ENCODE measurements around the gene NDUFS1.
"Not testable (repeated sequence)": the region's sequence is repeated elsewhere in the genome, so short reads cannot be mapped to it uniquely, and the experiment has no call there.

NDUFS1 gene

DNA sequence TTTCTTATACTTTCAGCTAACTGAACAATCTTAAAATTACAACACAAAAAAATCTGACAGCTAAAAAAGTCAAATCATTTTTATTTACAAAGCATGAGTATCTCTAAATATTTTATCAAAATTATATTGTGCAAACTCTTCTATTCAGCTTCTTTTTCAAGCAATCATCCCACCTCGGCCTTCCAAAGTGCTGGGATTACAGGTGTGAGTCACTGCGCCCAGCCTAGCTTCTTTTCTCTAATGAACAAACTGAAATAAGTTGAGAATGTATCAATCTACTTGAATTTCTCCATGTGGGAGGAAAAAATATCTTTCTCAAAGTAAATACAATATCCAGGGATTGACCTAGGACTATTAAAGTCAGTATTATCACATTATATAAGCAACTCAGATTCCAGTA, 14.9 kb downstream of the NDUFS1 start:
- ATAC-seq: no peak
- Mint-ChIP-seq H3K4me1 (no peaks in the 10 kb centered on the region), H3K9me3 (no peaks in the 10 kb centered on the region), H3K27ac (no peak overlapping the region), H3K4me3 (no peak overlapping the region), H3K27me3 (no peaks in the 10 kb centered on the region)
- DNase-seq: no peak

DNA sequence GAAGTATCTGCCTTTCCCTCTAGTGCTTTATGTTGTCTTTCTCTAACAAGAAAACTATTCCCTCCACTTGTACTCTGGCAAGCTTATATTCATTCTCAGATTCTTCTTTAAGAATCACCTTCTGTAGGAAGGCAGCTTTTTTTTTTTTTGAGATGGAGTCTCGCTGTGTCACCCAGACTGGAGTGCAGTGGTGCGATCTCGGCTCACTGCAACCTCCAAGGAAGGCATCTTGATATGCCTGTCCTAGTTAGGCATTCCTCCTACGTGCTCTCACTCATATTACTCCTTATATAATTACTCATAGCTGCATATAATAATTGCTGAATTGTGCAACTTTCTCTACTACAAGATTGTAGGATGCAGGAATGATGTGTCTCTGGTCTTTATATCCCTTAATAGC, 15.8 kb downstream of the NDUFS1 start:
- Mint-ChIP-seq H3K4me1 (no peaks in the 10 kb centered on the region), H3K4me3 (no peak overlapping the region), H3K27me3 (no peaks in the 10 kb centered on the region), H3K9me3 (no peaks in the 10 kb centered on the region), H3K27ac (peak overlapping the region in 1 of 2 donors; percentile 7)
- DNase-seq (no peak), ATAC-seq (no peak)

DNA sequence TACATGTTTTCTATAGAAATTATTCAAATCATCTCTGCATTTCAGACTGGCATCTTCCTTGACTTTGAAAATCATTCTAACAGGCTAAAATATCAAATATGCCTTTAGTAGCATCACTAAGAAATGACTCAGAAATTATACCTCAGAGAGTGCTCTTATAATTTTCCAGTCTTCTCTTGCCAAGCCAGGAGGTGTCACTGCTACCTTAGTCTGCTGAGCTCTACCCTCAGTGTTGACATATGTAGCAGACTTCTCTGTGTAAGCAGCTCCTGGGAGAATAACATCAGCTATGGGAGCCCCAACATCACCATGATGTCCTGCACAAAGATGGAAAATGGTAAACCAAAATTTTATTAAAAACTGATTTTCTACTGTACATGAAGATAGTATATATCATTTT, 31.6 kb downstream of the NDUFS1 start:
- no peaks in the 10 kb centered on the region for H3K9me3 Mint-ChIP-seq
- H3K27me3 Mint-ChIP-seq: no peaks in the 10 kb centered on the region
- no peaks in the 10 kb centered on the region for H3K4me1 Mint-ChIP-seq
- no peak overlapping the region for H3K4me3 Mint-ChIP-seq
- no peak for DNase-seq
- ATAC-seq: no peak
- no peak overlapping the region for H3K27ac Mint-ChIP-seq

DNA sequence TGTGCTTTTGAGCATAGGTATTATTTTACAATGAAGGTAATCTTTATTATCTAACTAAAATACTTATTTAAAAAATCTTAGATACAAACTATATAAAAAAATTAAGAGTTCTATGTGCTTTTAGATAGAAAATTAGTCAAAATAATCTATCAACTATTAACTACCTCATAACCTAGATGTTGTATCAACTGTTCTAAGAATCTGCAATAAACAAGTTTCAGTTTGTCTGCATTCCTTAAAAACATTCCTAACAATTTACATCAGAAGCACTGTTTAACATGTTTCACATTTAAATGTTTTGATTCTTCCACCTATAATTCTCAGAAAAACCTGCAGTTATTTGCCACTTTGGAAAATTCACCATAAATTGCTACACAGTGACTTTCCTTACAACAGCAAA, 33.3 kb downstream of the NDUFS1 start:
- no peak overlapping the region for H3K27ac Mint-ChIP-seq

DNA sequence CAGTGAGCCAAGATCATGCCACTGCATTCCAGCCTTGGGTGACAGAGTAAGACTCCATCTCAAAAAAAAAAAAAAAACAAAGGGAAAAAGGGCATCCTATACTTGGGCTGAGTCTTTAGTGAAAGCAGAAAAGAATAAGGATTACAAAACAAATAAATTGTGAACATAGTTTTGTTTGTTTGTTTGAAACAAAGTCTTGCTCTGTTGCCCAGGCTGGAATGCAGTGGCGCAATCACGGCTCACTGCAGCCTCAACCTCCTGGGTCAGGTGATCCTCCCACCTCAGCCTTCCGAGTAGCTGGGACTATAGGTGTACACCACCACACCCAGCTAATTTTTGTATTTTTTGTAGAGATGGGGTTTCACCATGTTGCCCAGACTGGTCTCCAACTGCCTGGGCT, 36.7 kb downstream of the NDUFS1 start:
- not testable (repeated sequence) for H3K9me3 Mint-ChIP-seq, H3K27ac Mint-ChIP-seq, DNase-seq, H3K4me1 Mint-ChIP-seq, H3K4me3 Mint-ChIP-seq, H3K27me3 Mint-ChIP-seq, ATAC-seq

More for the DNA sequence above, 33.3 kb downstream of the NDUFS1 start:
- H3K4me3 Mint-ChIP-seq: no peak overlapping the region
- no peaks in the 10 kb centered on the region for H3K4me1 Mint-ChIP-seq
- no peak for ATAC-seq
- DNase-seq: no peak
- H3K27me3 Mint-ChIP-seq: no peaks in the 10 kb centered on the region
- no peaks in the 10 kb centered on the region for H3K9me3 Mint-ChIP-seq

DNA sequence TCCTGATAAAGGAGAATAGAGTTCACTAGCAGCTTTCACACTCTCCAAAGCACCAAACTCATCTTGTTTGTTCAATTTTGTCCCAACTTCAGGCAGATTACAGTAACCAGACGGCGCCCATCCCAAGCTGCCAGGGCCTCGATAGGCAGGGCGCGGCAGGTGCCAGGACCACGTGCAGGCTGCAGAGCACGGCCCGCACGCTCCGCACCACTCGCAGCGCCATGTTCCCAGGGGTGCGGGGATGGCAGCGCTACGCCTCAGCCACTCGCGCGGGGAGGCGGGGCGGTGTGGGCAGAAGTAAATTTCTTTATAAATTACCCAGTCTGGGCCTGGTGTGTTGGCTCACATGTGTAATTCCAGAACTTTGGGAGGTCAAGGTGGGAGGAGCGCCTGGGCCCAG, 43.0 kb downstream of the NDUFS1 start:
- peaks cover 0 to 7% of the 10 kb centered on the region in 2 donors for H3K9me3 Mint-ChIP-seq
- DNase-seq (no peak), ATAC-seq (no peak)
- H3K27ac Mint-ChIP-seq: no peak overlapping the region
- H3K27me3 Mint-ChIP-seq: no peaks in the 10 kb centered on the region
- no peaks in the 10 kb centered on the region for H3K4me1 Mint-ChIP-seq
- no peak overlapping the region for H3K4me3 Mint-ChIP-seq

DNA sequence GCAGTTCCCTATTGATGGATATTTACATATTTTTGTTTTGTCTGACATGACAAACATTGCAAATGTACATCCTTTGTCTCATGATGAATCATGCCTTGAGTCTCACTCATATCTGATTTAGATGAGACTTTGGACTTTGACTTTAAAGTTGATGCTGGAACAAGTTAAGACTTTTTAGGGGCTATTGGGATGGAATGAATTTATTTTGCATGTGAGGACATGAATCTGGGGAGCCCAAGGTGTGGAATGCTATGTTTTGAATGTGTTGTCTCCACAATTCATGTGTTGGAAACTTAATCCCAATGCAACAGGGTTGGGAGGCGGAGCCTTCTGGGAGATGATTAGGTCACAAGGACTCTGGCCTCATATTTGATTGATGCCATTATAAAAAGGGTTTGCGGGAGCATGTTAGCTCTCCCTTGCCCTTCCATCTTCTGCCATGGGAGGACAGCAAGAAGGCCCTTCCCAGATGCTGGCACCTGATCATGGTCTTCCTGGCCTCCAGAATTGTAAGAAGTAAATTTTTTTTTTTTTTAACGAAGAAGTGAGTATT, 44.1 kb downstream of the NDUFS1 start:
- Mint-ChIP-seq H3K27me3 (no peaks in the 10 kb centered on the region), H3K4me1 (no peaks in the 10 kb centered on the region), H3K4me3 (no peak overlapping the region), H3K27ac (peak overlapping the region in 1 of 2 donors; percentile 42), H3K9me3 (peaks cover 0 to 7% of the 10 kb centered on the region in 2 donors)
- no peak for DNase-seq
- no peak for ATAC-seq

DNA sequence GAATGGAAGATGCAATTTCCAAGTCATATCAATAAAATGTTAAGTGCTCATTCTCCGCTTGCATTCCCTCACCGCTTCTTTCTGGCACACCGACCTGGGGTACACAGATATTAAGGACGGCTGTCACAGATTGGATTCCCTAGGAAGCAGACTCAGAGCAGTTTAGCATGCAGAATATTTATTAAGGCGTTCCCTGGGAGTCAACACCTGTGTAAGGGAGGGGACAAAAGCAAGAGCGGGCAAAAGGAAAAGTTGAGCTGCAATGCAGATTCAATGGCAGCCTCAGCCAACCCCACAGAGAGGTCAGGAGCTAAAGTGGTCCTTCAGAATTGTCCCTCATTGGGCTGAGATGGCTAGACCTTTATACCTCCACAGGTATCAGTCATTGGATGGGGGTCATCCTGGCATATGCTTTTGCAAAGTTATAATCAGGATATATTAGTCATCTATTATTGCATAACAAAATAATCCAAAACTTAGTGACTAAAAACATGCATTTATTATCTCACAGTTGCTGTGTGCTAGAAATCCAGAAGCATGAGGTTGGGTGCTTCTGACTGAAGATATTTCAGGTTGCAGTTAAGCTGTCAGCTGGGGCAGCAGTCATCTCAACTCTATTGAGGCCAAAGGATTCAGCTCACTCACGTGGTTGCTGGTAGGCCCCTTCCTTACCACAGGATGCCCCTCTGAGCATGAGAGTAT, 46.2 kb downstream of the NDUFS1 start:
- Mint-ChIP-seq H3K4me3 (no peak overlapping the region), H3K27ac (peak overlapping the region in 1 of 2 donors; percentile 15), H3K9me3 (peaks cover 0 to 7% of the 10 kb centered on the region in 2 donors), H3K27me3 (no peaks in the 10 kb centered on the region), H3K4me1 (no peaks in the 10 kb centered on the region)
- DNase-seq: no peak
- no peak for ATAC-seq

DNA sequence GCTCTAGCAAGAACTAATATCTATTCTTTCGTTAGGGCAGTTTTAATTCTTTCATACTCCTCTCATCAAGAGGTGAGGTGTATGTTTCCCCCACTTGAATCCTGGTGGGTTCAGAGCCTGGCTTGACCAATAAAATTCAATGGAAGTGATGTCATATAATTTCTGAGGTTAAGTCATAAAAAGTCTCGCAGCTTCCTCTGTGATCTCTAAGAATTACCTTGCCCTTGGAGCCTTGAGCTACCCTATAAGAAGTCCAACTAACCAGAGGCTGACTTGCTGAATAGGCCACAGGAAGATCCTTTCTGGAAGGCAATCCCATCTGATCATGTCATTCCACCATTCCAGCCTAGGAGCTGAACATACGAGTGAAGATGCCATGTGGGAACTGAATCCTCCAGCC, 47.1 kb downstream of the NDUFS1 start:
- Mint-ChIP-seq H3K9me3 (peaks cover 0 to 7% of the 10 kb centered on the region in 2 donors), H3K27me3 (no peaks in the 10 kb centered on the region), H3K4me3 (no peak overlapping the region), H3K27ac (peak overlapping the region in 1 of 2 donors; percentile 40), H3K4me1 (no peaks in the 10 kb centered on the region)
- ATAC-seq: no peak
- DNase-seq: no peak

DNA sequence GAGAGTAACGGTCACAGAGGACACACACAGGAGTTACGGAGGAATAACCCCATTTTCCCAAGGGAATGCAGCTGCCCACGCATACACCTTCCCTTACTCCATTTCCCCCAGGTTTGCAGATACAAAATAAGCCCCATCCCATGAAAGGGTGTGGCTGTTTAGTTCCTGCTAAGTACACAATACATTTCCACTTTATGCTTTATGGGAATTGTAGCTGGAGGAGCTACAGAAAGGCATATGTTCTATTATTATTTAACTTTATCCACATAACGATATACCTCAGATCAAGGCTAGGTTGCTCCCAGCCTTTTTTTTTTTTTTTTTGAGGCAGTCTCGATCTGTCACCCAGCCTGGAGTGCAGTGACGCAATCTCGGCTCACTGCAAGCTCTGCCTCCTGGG, 50.5 kb downstream of the NDUFS1 start:
- ATAC-seq (no peak), DNase-seq (no peak)
- Mint-ChIP-seq H3K4me3 (no peak overlapping the region), H3K4me1 (no peaks in the 10 kb centered on the region), H3K27me3 (no peaks in the 10 kb centered on the region), H3K27ac (no peak overlapping the region), H3K9me3 (peaks cover 0 to 7% of the 10 kb centered on the region in 2 donors)

DNA sequence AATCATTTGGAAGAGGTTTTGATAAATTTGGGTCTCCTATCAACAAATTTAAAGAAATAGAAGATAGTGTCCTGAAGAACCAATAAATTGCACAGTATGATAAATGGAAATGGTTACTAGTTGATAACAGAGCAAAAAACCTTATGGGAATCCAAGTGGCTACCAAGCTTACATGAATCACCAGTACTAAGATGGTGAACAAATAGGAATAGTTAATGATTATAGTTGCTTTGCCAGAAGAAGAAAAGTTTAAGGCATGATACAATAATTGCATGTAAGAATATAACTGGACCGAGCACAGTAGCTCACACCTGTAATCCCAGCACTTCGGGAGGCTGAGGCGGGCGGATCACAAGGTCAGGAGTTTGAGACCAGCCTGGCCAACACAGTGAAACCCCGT, 53.7 kb downstream of the NDUFS1 start:
- H3K27ac Mint-ChIP-seq: no peak overlapping the region
- no peak overlapping the region for H3K4me3 Mint-ChIP-seq
- H3K4me1 Mint-ChIP-seq: no peaks in the 10 kb centered on the region
- no peaks in the 10 kb centered on the region for H3K9me3 Mint-ChIP-seq
- DNase-seq: no peak
- no peak for ATAC-seq
- H3K27me3 Mint-ChIP-seq: no peaks in the 10 kb centered on the region

DNA sequence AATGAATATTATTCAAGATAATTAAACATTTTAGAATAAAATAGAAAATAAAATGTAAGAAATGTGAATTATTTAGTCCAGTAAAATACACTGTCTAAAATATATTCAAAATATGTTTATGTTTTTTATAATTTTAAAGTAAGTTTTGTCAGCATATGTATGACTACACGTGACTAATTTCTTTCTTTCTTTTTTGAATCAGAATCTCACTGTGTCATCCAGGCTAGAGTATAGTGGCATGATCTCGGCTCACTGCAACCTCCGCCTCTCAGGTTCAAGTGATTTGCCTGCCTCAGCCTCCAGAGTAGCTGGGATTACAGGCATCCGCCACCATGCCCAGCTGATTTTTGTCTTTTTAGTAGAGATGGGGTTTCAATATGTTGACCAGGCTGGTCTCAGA, 54.2 kb downstream of the NDUFS1 start:
- Mint-ChIP-seq H3K9me3 (no peaks in the 10 kb centered on the region), H3K27ac (no peak overlapping the region), H3K4me3 (no peak overlapping the region), H3K4me1 (no peaks in the 10 kb centered on the region), H3K27me3 (no peaks in the 10 kb centered on the region)
- DNase-seq (no peak), ATAC-seq (no peak)

DNA sequence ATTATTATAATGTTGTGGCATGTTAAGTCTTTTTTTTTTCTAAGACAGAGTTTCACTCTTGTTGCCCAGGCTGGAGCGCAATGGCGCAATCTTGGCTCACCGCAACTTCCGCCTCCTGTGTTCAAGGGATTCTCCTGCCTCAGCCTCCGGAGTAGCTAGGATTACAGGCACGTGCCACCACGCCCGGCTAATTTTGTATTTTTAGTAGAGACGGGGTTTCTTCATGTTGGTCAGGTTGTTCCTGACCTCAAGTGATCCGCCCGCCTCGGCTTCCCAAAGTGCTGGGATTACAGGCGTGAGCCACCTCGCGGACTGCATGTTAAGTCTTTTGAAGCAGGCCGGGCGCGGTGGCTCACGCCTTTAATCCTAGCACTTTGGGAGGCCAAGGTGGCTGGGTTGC, 60.4 kb downstream of the NDUFS1 start:
- not testable (repeated sequence) for H3K4me1 Mint-ChIP-seq

DNA sequence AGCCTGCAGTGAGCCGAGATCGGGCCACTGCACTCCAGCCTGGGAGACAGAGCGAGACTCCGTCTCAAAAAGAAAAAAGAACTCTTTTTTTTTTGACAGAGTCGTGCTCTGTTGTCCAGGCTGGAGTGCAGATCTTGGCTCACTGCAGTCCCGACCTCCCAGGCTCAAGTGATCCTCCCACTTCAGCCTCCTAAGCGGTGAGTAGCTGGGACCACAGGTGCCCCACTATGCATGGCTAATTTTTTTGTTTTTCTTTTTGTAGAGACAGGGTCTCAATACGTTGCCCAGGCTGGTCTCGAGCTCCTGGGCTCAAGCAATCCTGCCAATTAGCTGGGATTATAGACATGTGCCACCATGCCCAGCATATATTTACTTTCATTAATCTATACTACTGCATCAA, 60.8 kb downstream of the NDUFS1 start:
- H3K4me1 Mint-ChIP-seq: peaks cover 6% of the 10 kb centered on the region
- ATAC-seq (no peak), DNase-seq (no peak)
- no peak overlapping the region for H3K27ac Mint-ChIP-seq
- no peaks in the 10 kb centered on the region for H3K9me3 Mint-ChIP-seq
- no peaks in the 10 kb centered on the region for H3K27me3 Mint-ChIP-seq
- H3K4me3 Mint-ChIP-seq: no peak overlapping the region

More for the DNA sequence above, 60.4 kb downstream of the NDUFS1 start:
- not testable (repeated sequence) for ATAC-seq, H3K9me3 Mint-ChIP-seq, H3K4me3 Mint-ChIP-seq, DNase-seq, H3K27me3 Mint-ChIP-seq, H3K27ac Mint-ChIP-seq

DNA sequence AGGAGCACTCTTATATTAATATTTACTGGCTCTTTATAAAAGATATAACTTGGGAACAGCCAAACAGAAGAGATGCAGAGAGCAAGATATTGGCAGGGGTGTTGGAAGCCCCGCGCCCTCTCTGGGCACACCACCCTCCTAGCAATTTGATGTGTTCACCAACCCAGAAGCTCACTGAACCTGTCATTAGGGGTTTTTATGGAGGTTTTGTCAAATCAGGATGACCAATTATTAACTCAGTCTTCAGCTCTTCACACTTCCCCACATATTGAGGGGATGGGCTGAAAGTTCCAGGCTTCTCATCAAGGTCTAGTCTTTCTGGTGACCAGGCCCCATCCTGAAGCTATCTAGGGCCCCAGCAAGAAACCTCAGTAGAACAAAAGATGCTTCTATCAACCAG, 62.4 kb downstream of the NDUFS1 start:
- Mint-ChIP-seq H3K27me3 (no peaks in the 10 kb centered on the region), H3K9me3 (no peaks in the 10 kb centered on the region), H3K27ac (no peak overlapping the region), H3K4me3 (no peak overlapping the region), H3K4me1 (peaks cover 13% of the 10 kb centered on the region)
- DNase-seq (no peak), ATAC-seq (no peak)

DNA sequence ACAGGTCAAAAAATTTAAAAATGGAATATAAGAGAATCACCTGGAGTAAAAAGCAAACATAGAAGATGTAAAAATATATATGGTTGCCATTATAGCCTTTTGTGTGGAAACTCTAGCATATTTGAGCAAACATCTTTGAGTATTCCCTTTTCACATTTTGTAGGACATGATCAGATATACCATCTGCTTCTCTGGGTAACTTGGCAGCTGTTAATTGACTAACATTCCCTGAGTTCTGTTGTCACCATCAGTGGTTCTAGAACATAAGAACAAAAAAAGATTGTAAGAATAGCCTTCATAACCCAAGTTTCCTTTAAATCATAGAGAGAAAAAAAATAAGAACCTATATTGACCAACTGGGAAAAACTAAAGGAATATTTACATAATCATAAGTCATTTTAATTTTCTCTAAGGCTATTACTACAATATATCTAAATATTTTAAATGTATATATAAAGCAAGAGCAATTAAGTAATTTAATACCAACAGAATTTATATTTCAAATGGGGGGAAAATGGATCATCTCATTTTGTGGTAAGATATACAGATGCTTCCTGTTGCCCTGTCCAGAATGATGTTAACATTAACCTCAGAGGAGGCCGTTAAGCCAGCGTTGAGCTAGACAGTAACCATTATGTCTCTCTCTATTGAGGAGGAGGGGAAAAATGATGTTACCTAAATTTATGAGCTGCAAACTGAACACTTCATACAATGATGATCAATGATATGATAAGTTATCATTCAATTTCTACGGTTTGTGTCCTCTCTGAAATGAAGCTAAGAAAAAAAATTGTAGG, 63.5 kb downstream of the NDUFS1 start:
- Mint-ChIP-seq H3K4me1 (peaks cover 17% of the 10 kb centered on the region), H3K9me3 (no peaks in the 10 kb centered on the region), H3K27ac (no peak overlapping the region), H3K27me3 (no peaks in the 10 kb centered on the region), H3K4me3 (no peak overlapping the region)
- DNase-seq (no peak), ATAC-seq (no peak)
